ENCODE results near the gene ITPKA.

The ITPKA gene

DNA sequence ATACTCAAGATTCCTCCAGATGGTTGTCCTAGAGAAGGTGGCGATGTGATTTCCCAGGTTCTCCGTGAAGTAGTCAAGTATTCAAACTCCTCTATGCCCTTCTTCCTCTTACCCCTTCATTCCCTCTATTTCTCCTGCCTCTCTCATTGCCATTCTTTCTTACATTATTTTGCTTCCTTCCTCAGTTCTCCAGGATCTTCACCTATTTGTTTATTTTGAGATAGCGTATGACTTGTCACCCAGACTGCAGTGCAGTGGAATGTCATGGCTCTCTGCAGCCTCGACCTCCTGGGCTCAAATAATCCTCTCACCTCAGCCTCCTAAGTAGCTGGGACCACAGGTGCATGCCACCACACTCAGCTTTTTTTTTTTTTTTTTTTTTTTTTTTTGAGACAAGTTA is 1.8 kb upstream of the ITPKA start:
- no peak for DNase-seq

GRCh38 chr15:41492597-41493204 is 973 bp upstream of the ITPKA start:
- no peak for DNase-seq

DNA sequence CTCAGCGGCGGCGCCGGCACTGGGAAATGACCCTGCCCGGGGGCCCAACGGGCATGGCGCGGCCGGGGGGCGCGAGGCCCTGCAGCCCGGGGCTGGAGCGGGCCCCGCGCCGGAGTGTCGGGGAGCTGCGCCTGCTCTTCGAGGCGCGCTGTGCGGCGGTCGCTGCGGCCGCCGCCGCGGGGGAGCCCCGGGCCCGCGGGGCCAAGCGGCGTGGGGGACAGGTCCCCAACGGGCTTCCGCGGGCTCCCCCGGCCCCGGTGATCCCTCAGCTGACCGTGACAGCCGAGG is 172 bp downstream of the ITPKA start:
- DNase-seq: no peak

GRCh38 chr15:41494190-41494921 is 682 bp downstream of the ITPKA start:
- DNase-seq: peak in 2 of 4 experiments; percentile 14 to 22

DNA sequence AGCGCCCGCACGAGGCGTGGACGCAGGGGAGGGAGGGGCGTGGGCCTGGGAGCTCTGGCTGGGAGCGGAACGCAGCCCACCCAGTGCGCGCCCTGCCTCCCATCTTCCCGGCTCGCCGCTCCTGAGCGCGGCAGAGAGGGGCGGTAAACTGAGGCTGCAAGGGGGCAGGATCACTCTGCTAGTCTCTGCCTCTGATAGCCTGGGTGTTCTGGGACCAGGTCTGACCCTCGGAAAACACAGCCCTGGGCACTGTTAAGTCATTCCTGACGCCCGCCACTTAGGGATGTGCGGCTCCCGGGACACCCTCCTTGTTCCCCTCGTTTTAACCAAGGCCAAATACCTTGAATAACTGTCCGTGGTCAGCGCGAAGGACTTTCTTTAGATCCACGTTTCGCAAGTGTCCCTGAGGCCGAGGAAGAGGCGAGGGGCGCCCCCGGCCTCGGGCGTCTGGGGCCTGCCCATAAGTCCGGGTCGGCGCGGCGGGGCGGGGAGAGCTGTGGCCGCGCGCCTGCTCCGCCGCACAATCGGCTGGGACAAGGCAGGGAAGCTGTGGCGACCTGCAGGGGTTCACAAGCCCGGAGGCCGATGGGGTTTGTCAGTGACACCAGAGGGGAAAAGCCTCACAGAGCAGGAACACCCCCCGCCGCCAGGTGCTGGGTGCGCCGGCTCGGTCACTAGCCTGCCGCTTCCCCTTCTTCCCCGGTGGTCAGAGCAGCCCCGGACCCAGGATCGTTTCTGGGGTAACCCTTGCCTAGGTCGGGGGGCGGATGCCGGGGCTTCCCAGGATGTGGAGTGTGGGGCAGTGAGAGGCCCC is 1.5 kb downstream of the ITPKA start:
- peak in 1 of 4 experiments; percentile 26 for DNase-seq

GRCh38 chr15:41495736-41496599 is 2.3 kb downstream of the ITPKA start:
- DNase-seq: no peak

GRCh38 chr15:41498657-41499056 is 5.0 kb downstream of the ITPKA start:
- no peak for DNase-seq

- no peak for DNase-seq
Observed at GRCh38 chr15:41499109-41499851, 5.6 kb downstream of the ITPKA start.

DNA sequence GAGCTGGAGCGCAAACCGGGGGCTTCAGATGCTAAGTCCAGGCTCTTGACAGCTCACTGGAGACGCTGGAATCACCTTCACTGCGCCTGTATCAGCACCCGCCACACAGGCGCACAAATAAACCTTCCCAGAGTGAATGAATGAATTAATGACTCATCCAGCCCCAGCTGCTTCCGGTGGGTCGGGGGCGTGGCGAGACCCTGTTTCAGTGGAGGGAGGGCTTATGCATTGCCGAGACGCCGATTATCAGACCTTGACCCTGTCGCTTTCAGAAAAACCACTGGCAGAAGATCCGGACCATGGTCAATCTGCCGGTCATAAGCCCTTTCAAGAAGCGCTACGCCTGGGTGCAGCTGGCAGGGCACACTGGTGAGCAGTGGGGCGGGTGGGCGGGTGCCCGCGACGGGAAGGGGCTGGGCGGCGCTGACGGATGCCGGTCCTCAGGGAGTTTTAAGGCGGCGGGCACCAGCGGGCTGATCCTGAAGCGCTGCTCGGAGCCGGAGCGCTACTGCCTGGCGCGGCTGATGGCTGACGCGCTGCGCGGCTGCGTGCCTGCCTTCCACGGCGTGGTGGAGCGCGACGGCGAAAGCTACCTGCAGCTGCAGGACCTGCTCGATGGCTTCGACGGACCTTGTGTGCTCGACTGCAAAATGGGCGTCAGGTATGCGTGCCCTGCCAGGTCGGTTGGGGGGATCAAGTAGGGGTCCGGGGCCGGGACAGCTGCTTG is 7.7 kb downstream of the ITPKA start:
- DNase-seq: peak in 1 of 4 experiments; percentile 19

GRCh38 chr15:41501931-41502794 is 8.5 kb downstream of the ITPKA start:
- DNase-seq: peak in 2 of 4 experiments; percentile 15 to 33

GRCh38 chr15:41502795-41503668 is 9.4 kb downstream of the ITPKA start:
- no peak for DNase-seq

GRCh38 chr15:41503669-41504010 is 10.0 kb downstream of the ITPKA start:
- DNase-seq: no peak

DNA sequence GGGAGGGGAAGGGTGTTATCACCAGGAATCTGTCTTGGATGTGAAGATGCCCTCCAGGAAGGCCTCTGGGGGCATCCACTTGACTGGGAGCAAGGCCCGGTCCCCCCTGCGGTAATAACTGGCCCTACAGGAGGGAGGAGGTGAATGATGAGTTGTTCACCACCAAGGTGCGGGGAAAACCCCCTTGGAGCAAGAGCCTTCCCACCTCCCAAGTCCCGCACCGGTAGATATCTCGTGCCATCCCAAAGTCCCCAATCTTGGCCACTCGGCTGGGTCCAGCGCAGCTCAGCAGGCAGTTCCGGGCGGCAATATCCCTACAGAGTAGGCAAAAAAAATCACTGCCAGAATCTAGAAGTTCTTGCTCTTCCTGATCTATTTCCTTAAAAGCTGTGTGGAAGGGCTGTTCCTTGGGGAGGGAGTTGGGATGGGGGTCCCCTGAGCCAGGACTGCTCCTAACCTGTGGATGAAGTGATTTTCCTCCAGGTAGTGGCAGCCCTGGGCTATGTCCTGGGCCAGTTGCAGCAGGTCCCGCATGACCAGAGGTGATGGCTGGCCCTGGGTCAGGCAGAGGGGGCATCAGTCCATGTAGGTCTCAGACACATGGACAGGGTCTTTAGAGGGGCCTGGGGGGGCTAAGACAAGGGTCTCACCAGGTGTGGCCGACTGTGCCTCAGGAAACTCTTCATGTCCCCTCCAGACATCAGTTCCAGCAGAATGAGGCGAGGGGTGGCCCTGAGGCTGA is 11.2 kb downstream of the ITPKA start:
- DNase-seq: no peak

- no peak for DNase-seq
Observed at GRCh38 chr15:41505776-41506175, 12.1 kb downstream of the ITPKA start.

DNA sequence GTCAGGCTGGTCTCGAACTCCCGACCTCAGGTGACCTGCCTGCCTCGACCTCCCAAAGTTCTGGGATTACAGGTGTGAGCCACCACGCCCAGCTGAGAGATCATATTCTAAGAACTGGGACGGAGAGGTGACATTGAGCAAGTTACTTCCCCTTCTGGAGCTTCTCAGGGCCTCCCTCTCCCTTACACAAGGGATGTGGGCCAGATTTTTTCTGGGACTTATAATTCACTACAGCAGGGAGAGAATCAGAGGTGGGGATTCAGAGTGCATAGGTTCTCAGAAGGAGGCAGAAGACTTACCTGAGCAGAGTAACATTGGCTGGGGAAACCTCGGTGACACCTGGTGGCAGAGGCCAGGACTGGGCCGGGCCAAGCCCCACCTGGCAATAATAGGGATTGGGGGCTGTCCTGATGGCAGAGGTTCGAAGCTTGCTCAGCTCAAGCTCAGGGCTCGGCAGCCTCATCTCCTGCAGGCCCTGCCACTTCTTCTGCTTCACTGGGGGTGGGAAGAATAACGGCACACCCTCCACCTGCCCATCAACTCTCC is 13.2 kb downstream of the ITPKA start:
- peak in 1 of 4 experiments; percentile 8 for DNase-seq

DNA sequence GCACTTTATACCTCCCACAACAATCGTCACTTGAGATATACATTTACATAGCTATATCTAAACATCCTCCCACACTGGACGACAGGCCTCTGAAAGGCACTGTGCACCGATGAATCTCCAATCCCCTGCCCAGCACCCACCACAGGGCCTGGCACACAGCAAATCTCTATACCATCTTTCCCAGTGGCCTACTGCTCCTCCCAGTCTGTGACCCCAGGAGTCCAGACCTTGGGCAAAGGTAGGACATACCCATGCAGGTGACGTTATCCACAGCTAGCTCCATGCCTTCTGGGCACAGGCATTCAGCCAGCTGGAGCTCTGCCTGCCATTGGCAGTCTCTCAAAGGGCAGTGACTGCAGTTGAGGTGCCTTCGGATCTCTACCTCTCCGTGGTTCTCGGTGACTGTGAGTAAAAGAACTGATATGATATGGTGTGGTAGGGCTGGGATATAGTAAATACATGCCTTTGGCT is 14.2 kb downstream of the ITPKA start:
- DNase-seq: no peak

GRCh38 chr15:41510728-41511127 is 17.1 kb downstream of the ITPKA start:
- DNase-seq: no peak

DNA sequence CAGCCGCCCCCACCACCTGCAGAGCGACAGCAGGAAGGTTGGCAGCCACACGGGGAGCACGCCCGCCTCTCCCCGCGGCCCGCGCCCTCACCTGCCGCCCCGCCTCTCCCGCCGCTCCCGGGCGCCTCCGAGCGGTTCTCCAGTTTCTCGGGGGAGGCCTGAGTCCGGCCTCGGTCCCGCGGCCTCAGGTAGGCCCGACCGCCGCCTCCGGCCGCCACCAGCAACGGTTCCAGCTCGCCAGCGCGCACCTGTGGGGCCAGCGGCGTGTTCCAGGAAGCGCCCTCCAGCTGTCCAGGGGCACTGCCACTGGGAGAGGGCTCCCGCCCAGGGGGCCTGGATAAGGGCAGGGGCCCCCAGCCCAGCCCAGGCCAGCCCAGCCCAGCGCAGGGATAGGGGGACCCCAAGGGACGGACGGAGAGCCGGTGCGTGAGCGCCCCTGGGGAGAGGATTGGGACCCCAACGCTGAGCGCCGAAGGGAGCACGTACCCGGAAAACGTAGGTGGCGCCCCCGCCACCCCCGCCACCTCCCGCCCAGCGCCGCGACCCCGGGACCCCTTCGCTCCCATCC is 17.7 kb downstream of the ITPKA start:
- no peak for DNase-seq
